Activated gamma-delta T cell (primary cell): ENCODE results near the gene PALS1.
"Not testable (repeated sequence)": the region's sequence is repeated elsewhere in the genome, so short reads cannot be mapped to it uniquely, and the experiment has no call there.

Experiments
- DNase-seq: peaks from one replicate; lab custom pipeline; 2025; lab: John Stamatoyannopoulos, UW

Gene PALS1

DNA sequence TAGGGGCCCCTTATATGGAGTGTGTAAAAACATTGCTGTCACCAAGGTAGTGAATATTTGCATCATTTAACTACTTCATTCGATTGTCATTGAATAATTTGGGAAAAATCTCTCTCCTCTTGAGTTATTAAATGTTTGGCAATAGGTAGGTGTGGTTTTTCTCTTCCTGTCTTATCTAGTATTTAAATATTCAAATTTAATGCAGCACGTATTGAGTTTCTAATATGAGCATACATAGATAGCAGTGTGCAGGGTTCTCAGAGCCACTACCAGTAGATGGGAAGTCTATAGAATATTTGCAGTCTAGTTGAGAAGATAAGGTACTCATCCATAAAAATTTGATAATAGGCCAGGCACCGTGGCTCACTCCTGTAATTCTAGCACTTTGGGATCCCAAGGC, 16.7 kb downstream of the PALS1 start:
- DNase-seq, result no peak

DNA sequence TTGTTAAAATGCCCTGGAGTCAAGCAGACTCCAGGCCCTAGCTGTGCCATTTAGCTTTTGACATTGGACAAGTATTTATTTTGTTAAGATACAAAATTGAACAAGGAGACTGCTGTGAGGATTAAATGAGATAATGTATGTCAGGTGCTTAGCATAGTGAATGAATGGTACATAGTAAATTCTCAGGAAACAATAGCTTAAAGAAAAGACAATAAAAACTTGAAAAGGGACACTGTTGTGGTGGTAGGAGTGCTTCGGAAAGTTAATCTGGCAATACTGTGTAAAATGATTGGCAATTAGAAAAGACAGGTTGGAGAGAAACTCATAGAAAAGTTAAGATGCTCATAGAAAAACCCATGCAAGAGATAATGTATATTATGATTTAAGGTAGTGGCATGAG, 19.7 kb downstream of the PALS1 start:
- DNase-seq, result no peak

DNA sequence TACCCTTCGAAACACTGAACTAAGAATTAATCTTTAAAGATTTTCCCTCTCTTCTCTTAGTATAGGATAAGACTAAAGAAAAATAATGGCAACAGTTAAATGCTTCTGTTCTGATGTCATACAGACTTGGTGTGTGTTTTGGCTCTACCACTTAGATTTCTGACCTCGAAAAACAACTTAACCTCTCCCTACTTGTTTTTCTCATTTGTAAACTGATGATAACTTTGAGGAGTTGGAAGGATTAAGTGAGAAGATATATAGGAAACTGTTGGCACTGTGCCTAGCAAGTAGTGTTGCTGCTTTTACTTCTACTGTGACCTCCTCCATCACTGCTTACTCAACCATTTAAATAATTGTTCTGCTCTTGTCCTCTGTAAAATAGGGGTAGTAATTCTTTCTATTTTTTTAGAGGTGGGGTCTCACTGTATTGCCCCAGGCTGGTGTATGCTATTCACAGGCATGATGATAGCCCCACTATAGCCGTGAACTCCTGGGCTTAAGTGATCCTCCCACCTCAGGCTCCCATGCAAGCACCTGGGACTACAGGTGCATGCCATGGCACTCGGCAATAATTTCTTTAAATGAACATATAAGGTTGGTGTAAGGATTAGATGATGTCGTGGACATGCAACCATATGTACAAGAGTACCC, 22.4 kb downstream of the PALS1 start:
- no peak for DNase-seq

DNA sequence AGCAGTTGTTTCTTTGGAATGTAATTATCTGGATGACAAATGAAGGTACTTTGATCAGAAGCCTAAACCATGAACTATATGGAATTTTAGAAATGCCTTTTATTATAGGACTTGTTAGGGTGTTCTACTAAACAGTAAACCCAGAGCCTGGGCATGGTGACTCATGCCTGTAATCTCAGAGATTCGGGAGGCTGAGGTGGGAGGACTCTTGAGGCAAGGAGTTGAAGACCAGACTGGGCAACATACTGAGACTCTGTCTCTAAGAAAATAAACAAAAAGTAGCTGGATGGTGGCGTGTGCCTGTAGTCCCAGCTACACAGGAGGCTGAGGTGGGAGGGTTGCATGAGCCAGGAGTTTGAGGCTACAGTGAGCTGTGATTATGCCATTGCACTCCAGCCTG, 23.9 kb downstream of the PALS1 start:
- no peak for DNase-seq

DNA sequence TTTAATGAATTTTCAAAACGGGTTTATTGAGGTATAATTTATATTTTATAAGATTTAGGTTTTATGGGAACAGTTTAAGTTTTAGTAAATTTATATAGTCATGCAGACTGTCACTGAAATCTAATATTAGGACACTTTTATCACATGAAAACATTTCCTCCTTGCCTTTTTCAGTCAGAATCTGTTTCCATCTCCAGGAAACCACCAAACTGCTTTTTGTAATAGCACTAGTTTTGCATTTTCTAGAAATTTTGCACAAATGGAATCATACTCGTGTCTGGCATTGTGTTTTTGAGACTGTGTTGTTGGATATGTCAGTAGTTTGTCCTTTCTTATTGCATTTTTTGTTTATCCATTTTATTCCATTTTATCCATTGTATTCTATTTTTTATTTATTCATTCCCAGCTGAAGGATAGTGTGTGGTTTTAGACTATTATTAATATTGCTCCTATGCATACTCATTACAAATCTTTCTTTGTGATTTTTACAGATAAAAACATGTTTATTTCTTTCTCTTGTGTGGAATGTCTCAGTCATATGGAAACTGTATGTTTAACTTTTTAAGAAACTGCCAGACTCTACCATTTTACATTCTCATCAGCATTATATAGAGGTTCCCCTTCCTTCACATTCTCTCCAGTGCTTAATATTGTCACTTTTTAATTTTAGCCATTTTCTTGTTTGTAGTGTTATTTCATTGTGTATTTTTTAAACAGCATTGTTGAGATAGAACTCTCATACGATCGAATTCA, 26.5 kb downstream of the PALS1 start:
- no peak for DNase-seq

DNA sequence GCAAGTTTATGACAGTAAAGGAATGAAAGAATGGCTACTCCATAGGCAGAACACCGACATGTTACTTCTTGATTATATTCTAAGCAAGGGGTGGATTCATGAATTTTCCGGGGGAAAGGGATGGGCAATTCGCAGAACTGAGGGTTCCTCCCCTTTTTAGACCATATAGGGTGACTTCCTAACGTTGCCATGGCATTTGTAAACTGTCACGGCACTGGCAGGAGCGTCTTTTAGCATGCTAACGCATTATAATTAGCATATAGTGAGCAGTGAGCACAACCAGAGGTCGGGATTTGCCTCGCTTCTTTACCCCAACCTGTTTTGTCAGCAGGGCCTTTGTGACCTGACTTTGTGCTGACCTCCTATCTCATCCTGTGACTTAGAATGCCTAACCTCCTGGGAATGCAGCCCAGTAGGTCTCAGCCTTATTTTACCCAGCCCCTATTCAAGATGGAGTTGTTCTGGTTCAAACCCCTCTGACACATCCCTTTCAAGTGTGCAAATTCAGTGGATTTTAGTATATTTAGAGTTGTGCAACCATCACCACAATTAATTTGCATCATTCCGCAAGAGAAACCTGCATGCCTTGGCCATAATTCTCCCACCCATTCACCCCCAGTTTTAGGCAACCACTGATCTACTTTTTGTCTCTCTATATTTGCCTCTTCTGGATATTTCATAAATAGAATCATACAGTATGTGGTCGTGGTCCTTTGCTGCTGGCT, 27.4 kb downstream of the PALS1 start:
- no peak for DNase-seq

DNA sequence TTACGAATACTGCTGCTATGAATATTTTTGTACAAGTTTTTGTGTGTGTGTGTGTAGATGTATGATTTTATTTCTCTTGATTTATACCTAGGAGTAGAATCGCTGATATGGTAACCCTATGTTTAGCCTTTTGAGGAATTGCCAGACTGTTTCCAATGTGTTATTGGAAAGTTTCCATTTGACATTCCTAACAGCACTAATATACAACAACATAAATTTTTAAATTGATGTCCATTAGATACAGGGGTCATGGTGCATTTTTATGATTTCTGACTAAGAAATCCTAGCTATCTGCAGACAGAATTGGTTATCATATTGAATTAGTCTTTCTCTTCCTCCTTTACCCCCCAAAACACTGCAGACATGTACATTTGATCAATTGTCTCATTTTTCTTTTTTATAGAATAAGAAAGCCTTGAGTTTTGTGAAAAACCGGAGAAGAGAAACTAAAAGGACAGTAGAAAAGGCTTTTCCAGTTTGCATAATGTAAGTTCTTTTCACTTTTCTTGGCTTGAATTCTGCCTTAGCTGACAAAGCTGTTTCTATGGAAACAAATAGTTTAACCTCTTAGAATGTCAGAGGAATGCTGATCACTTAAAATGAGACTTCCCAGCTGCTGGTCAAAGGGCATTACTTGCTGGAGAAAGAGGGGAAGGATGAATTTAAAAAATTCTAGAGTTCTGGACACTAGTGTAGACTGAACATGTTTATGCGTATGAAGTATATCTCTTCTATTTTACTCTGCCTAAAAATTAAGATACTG, 28.2 kb downstream of the PALS1 start:
- no peak for DNase-seq

DNA sequence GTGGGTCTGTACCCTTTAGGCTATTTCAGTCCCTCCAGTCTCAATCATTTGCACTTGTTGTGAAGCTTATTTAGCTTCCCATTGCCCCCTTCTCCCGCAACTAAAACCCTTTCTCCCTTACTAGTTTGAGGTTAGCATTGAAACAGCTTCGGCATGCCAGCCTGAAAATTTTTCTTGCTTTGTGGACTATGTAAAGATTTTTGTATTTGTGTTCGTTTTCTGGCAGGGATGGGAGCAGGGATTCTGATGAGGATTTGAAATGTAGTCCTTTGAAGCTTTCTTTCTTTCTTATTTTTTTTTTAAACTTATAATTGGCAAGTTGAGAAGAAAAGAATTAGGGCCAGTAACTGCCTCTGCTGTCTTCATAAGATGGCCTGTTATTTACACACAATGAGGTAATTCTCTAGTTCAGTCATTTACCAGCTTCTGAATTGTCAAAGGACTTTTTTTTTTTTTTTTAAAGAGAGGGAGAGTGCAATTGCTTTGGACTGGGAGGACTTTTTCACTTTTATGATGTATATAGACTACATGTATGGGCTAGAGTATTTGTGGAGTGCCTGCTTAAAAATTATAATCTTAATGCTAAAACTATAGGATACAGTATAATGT, 29.0 kb downstream of the PALS1 start:
- DNase-seq, result no peak

DNA sequence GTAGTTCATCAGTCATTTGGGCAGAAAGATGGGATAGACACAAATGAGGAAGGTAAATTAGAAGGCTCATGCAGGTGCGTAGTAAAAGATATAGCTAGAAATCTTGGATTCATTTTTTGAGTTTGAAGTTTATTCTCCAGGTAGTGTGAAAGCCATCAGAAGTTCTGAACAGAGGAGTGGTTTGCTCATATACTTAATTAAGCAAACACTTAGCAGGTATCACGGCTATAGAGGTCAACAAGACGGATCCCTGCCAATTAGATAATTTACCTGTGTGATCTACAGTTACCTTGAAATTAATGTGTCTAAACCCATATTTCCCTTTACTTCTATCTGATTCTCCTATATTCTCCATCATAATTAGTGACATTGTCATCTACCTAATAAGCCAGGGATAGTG, 29.7 kb downstream of the PALS1 start:
- DNase-seq, result no peak

DNA sequence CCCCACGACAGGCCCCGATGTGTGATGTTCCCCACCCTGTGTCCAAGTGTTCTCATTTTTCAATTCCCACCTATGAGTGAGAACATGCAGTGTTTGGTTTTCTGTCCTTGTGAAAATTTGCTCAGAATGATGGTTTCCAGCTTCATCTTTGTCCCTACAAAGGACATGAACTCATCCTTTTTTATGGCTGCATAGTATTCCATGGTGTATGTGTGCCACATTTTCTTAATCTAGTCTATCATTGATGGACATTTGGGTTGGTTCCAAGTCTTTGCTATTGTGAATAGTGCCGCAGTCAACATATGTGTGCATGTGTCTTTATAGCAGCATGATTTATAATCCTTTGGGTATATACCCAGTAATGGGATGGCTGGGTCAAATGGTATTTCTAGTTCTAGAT, 32.0 kb downstream of the PALS1 start:
- not testable (repeated sequence) for DNase-seq

DNA sequence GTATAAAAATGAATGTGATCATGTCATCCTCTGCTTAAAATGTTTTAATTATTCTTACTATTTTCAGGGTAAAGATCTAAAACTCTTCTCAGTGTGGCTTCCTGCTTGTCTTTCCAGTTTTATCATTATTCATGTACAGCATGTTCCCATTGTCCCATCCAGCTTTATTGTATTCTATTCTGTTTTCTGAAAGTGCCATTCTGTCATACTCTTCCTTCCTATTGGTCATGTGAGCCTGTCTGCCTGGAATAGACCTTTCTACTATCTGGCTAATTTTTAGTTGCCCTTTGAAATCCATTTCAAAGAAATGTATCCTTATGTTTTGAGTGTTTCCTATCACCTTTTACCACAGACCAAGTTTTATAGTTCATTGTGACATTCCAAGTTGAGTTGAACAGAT, 34.9 kb downstream of the PALS1 start:
- no peak for DNase-seq

DNA sequence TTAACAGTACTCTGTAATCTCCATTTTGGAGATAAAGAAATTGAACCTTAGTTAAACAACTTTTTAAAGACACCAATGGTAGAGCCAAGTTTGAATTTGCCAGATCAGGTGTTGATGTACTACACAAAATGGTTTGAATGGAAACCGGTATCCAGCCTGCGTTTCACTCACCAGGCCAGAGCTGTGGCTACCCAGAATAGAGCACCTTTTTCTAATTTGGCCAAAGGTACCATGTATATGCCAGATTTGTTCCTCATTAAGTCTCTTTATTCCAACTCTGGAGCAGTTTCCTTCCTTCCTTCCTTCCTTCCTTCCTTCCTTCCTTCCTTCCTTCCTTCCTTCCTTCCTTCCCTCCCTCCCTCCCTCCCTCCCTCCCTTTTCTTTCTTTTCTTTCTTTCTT, 39.3 kb downstream of the PALS1 start:
- DNase-seq, result no peak

DNA sequence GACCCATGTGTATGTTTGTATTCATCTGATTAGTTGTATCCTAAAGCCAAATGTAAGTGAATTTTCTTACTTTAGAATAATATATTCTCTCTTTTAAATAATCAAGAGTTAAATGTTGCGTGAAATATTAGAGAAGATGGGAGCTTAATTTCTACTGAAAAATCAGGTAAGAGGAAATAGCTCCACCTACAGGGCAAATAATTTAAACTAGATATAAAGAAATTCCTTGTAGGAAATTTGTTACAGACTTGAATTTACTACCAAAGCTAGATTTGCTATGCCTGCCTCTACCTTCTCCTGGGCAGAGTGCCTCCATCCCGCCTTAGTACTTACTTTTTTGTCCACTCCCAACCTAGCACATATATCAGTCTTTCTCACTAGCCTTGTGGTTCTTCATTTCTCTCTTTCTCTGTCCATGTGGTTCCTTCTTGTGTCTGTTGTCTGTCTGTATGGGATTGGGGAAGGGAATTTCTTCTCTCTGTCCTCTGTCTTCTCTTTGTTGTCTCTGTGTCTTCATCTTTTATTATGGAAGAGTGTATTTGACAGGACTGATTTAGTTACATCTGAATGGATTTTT, 44.7 kb downstream of the PALS1 start:
- no peak for DNase-seq
